ENCODE results near the gene OR8S1. TPM values are rescaled to one million over a fixed set of nuclear protein-coding genes. Genes with fewer than 3 reads are reported as not detected.
"Not testable (repeated sequence)": the region's sequence is repeated elsewhere in the genome, so short reads cannot be mapped to it uniquely, and the experiment has no call there.

The OR8S1 gene
- polyA plus RNA-seq (2014; cell fraction: cytosol; rRNA removed) = not detected in 2 replicates
- polyA plus RNA-seq (2014; cell fraction: nucleus; rRNA removed) = not detected in 2 replicates

GRCh38 chr12:48525332-48525731, at the start of gene OR8S1:
TSS of gene OR8S1 (plus strand) at chr12:48525632. CDS start at chr12:48525632, 0 bp downstream.
- DNase-seq (ENCODE audit: low spot score) = no peak

- no peak for DNase-seq (ENCODE audit: low spot score)
Observed at GRCh38 chr12:48482198-48482597, 43.2 kb upstream of the OR8S1 start, which contains the start of gene C12orf54. TSS of gene C12orf54 (plus strand) at chr12:48482498. CDS start at chr12:48483297, 799 bp downstream.

DNA sequence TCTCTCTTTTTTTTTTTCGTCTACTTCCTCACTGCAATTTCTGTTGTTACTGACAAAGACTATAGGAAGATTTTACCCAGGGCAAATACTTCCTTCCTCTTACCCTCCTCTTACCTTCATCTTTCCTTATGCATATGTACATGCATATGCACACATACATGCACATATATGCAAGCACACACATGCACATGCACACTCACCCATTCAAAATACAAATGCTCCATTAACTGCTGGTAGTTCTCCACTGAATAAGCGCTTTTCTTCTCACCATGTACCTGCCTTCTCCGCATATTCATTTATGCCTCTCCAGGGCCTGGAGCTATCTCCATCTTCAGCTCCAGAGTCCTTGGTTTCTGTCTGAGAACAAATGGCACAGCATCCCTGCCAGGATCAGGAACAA, 42.5 kb upstream of the OR8S1 start:
- DNase-seq (ENCODE audit: low spot score) = no peak

DNA sequence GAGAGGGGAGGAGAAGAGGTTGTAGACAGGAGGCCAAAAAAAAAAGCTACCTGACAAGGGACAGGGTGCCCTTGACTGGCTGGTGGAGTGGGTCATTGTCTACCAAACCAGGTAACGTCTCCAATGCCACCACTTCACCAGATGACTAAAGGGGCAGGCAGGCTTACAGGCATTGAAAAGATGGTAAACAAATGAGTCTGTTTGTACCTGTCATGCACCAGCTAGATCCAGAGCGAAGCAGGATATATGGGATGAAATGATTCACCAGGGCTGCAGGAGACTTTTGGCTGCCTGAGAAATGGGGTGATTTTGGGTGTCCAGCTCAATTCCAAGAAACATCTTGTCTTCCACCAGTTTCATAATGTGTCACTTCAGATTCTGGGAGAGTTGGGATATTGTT, 39.2 kb upstream of the OR8S1 start:
- no peak for DNase-seq (ENCODE audit: low spot score)

GRCh38 chr12:48486679-48487078, 38.8 kb upstream of the OR8S1 start:
- no peak for DNase-seq (ENCODE audit: low spot score)

GRCh38 chr12:48489012-48489411, 36.4 kb upstream of the OR8S1 start:
- no peak for DNase-seq (ENCODE audit: low spot score)

GRCh38 chr12:48489456-48489855, 36.0 kb upstream of the OR8S1 start:
- DNase-seq (ENCODE audit: low spot score) = not testable (repeated sequence)

DNA sequence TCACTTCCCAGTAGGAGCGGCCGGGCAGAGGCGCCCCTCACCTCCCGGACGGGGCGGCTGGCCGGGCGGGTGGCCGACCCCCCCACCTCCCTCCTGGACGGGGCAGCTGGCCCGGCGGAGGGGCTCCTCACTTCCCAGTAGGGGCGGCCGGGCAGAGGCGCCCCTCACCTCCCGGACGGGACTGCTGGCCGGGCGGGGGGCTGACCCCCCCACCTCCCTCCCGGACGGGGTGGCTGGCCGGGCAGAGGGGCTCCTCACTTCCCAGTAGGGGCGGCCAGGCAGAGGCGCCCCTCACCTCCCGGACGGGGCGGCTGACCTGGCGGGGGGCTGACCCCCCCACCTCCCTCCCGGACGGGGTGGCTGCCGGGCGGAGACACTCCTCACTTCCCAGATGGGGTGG, 25.2 kb upstream of the OR8S1 start:
- DNase-seq (ENCODE audit: low spot score) = not testable (repeated sequence)

GRCh38 chr12:48506836-48507235, 18.6 kb upstream of the OR8S1 start:
- not testable (repeated sequence) for DNase-seq (ENCODE audit: low spot score)

GRCh38 chr12:48508987-48509386, 16.4 kb upstream of the OR8S1 start:
- no peak for DNase-seq (ENCODE audit: low spot score)

DNA sequence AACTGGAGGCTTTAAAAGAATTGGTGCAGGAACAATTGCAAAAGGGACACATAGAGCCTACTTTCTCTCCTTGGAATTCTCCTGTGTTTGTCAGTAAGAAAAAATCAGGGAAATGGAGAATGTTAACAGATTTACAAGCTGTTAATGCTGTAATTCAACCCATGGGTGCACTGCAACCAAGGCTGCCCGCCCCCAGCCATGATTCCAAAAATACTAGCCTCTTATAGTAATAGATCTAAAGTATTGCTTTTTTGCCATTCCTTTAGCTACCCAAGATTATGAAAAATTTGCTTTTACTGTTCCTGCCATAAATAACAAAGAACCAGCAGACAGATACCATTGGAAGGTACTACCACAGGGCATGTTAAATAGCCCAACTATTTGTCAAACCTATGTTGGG, 15.3 kb upstream of the OR8S1 start:
- no peak for DNase-seq (ENCODE audit: low spot score)

DNA sequence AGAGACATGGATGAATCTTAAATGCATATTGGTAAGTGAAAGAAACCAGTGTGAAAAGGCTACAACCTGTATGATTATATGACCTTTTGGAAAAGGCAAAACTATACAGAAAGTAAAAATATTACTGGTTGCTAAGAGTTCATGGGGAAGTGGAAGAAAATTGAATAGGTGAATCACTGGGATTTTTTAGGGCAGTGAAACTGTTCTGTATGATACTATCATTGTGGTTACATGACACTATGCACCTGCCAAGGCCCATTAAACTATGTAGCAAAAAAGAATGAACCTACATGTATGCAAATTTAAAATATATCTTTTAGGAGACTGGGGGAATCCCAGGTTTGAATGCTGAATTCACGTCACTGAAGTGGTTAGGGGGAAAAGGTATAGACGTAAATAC, 12.6 kb upstream of the OR8S1 start:
- no peak for DNase-seq (ENCODE audit: low spot score)

- DNase-seq (ENCODE audit: low spot score) = no peak
Observed at GRCh38 chr12:48514728-48515127, 10.7 kb upstream of the OR8S1 start.

- not testable (repeated sequence) for DNase-seq (ENCODE audit: low spot score)
Observed at GRCh38 chr12:48520381-48520780, 5.1 kb upstream of the OR8S1 start.

DNA sequence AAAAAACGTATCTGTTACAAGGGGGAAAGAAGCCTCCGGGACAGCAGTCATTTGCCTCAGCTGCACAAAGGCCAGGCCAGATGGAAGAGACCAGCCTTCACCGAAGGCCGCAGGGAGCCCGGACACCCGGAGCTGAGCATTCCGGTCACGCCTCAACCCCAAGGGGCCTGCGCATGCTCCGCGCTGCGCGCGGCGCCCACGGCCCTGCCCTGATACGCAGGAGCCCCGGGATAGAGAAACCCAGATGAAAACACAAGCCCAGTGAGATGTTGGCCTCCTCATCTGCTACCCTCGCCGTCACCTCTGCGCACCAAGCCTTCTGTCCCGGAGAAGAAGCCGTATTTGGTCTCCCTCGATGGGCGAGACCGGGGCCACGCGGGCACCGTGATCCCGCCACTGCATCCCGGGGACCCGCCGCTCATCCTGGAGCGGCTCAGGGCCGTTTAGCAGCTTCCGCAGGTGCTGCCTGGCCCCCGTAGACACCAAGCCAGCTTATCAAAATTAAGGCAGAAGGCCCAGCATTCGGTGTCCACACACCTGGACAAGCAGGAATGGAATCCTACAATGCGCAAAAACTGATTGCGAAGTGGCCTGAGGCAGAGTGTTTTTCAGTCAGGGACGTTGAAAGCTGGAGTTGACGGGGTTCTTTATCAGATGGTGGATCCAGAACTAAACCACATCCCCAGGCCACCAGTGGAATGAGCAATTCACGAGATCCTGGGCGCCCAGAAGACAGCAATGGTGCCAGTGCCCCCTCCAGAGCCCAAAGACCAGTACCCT, 2.6 kb downstream of the OR8S1 start:
- DNase-seq (ENCODE audit: low spot score) = no peak

- no peak for DNase-seq (ENCODE audit: low spot score)
Observed at GRCh38 chr12:48532601-48533000, 7.2 kb downstream of the OR8S1 start.

- DNase-seq (ENCODE audit: low spot score) = no peak
Observed at GRCh38 chr12:48536602-48537001, 11.2 kb downstream of the OR8S1 start.

- no peak for DNase-seq (ENCODE audit: low spot score)
Observed at GRCh38 chr12:48542300-48542928, 17.0 kb downstream of the OR8S1 start.

GRCh38 chr12:48545833-48546469, 20.5 kb downstream of the OR8S1 start:
- DNase-seq (ENCODE audit: low spot score) = no peak

GRCh38 chr12:48547012-48547411, 21.6 kb downstream of the OR8S1 start:
- not testable (repeated sequence) for DNase-seq (ENCODE audit: low spot score)

DNA sequence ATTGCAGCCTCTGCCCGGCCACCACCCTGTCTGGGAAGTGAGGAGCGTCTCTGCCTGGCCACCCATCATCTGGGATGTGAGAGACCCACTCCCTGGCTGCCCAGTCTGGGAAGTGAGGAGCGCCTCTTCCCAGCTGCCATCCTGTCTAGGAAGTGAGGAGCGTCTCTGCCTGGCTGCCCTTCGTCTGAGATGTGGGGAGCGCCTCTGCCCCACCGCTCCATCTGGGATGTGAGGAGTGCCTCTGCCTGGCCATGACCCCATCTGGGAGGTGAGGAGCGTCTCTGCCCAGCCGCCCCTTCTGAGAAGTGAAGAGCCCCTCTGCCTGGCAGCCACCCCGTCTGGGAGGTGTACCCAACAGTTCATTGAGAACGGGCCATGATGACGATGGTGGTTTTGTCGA, 26.2 kb downstream of the OR8S1 start:
- not testable (repeated sequence) for DNase-seq (ENCODE audit: low spot score)

DNA sequence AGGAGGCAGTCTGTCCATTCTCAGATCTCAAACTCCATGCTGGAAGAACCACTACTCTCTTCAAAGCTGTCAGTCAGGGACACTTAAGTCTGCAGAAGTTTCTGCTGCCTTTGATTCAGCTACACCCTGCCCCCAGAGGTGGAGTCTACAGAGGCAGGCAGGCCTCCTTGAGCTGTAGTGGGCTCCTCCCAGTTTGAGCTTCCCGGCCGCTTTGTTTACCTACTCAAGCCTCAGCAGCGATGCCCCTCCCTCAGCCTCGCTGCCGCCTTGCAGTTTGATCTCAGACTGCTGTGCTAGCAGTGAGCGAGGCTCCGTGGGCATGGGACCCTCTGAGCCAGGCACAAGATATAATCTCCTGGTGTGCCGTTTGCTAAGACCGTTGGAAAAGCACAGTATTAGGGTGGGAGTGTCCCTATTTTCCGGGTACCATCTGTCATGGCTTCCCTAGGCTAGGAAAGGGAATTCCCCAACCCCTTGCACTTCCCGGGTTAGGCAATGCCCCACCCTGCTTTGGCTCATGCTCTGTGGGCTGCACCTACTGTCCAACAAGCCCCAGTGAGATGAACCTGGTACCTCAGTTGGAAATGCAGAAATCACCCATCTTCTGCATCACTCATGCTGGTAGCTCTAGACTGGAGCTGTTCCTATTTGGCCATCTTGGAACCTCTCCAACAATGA, 28.4 kb downstream of the OR8S1 start:
- DNase-seq (ENCODE audit: low spot score) = not testable (repeated sequence)
